Measurements from ENCODE around the gene NADSYN1.

DNA sequence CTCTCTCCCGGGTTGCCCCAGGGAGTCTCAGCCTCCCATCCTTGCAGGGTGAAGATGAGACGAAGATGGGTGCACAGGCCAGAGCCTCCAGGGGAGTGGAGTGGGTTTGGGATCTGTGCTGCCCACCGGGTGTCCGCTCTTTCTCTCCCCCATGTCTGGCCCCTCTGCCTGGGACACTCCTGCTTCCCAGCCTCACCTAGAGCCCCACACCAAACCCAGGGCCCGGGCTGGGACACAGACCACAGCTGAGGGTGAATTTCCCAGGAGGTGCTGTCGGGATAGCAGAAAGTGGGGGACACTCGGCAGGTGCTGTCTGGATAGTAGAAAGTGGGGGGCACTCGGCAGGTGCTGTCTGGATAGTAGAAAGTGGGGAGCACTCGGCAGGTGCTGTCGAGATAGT is 49.0 kb downstream of the NADSYN1 start:
- TF ChIP-seq, protein P1, sequence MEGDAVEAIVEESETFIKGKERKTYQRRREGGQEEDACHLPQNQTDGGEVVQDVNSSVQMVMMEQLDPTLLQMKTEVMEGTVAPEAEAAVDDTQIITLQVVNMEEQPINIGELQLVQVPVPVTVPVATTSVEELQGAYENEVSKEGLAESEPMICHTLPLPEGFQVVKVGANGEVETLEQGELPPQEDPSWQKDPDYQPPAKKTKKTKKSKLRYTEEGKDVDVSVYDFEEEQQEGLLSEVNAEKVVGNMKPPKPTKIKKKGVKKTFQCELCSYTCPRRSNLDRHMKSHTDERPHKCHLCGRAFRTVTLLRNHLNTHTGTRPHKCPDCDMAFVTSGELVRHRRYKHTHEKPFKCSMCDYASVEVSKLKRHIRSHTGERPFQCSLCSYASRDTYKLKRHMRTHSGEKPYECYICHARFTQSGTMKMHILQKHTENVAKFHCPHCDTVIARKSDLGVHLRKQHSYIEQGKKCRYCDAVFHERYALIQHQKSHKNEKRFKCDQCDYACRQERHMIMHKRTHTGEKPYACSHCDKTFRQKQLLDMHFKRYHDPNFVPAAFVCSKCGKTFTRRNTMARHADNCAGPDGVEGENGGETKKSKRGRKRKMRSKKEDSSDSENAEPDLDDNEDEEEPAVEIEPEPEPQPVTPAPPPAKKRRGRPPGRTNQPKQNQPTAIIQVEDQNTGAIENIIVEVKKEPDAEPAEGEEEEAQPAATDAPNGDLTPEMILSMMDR (IDR thresholded peaks at IDR 0.05), result no peak
- no peak for TF ChIP-seq POLR2A (IDR thresholded peaks at IDR 0.05)
